ENCODE results near the gene KRTAP1-1. TPM values are rescaled to one million over a fixed set of nuclear protein-coding genes. Genes with fewer than 3 reads are reported as not detected.

The KRTAP1-1 gene
- total and polyA plus RNA-seq, 2 of the 8 experiments (the other 6 are each of a cell fraction or from before 2014, with no cell fraction given) = not detected

- no peak for TF ChIP-seq GTF2F1 (IDR thresholded peaks at IDR 0.05; ENCODE audit: borderline replicate concordance, low read depth, low read length)
- TF ChIP-seq POLR2AphosphoS5 (IDR thresholded peaks at IDR 0.05; ENCODE audit: low read depth, low read length) = no peak
- TF ChIP-seq, protein P1, sequence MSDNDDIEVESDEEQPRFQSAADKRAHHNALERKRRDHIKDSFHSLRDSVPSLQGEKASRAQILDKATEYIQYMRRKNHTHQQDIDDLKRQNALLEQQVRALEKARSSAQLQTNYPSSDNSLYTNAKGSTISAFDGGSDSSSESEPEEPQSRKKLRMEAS (IDR thresholded peaks at IDR 0.05) = no peak
- TF ChIP-seq YY1 (IDR thresholded peaks at IDR 0.05; ENCODE audit: low read depth, low read length) = no peak
- TF ChIP-seq HDAC2 (IDR thresholded peaks at IDR 0.05; ENCODE audit: borderline replicate concordance in 1 of 2, low read depth in 2 of 2, low read length in 2 of 2) = no peak
- TF ChIP-seq, protein P2, sequence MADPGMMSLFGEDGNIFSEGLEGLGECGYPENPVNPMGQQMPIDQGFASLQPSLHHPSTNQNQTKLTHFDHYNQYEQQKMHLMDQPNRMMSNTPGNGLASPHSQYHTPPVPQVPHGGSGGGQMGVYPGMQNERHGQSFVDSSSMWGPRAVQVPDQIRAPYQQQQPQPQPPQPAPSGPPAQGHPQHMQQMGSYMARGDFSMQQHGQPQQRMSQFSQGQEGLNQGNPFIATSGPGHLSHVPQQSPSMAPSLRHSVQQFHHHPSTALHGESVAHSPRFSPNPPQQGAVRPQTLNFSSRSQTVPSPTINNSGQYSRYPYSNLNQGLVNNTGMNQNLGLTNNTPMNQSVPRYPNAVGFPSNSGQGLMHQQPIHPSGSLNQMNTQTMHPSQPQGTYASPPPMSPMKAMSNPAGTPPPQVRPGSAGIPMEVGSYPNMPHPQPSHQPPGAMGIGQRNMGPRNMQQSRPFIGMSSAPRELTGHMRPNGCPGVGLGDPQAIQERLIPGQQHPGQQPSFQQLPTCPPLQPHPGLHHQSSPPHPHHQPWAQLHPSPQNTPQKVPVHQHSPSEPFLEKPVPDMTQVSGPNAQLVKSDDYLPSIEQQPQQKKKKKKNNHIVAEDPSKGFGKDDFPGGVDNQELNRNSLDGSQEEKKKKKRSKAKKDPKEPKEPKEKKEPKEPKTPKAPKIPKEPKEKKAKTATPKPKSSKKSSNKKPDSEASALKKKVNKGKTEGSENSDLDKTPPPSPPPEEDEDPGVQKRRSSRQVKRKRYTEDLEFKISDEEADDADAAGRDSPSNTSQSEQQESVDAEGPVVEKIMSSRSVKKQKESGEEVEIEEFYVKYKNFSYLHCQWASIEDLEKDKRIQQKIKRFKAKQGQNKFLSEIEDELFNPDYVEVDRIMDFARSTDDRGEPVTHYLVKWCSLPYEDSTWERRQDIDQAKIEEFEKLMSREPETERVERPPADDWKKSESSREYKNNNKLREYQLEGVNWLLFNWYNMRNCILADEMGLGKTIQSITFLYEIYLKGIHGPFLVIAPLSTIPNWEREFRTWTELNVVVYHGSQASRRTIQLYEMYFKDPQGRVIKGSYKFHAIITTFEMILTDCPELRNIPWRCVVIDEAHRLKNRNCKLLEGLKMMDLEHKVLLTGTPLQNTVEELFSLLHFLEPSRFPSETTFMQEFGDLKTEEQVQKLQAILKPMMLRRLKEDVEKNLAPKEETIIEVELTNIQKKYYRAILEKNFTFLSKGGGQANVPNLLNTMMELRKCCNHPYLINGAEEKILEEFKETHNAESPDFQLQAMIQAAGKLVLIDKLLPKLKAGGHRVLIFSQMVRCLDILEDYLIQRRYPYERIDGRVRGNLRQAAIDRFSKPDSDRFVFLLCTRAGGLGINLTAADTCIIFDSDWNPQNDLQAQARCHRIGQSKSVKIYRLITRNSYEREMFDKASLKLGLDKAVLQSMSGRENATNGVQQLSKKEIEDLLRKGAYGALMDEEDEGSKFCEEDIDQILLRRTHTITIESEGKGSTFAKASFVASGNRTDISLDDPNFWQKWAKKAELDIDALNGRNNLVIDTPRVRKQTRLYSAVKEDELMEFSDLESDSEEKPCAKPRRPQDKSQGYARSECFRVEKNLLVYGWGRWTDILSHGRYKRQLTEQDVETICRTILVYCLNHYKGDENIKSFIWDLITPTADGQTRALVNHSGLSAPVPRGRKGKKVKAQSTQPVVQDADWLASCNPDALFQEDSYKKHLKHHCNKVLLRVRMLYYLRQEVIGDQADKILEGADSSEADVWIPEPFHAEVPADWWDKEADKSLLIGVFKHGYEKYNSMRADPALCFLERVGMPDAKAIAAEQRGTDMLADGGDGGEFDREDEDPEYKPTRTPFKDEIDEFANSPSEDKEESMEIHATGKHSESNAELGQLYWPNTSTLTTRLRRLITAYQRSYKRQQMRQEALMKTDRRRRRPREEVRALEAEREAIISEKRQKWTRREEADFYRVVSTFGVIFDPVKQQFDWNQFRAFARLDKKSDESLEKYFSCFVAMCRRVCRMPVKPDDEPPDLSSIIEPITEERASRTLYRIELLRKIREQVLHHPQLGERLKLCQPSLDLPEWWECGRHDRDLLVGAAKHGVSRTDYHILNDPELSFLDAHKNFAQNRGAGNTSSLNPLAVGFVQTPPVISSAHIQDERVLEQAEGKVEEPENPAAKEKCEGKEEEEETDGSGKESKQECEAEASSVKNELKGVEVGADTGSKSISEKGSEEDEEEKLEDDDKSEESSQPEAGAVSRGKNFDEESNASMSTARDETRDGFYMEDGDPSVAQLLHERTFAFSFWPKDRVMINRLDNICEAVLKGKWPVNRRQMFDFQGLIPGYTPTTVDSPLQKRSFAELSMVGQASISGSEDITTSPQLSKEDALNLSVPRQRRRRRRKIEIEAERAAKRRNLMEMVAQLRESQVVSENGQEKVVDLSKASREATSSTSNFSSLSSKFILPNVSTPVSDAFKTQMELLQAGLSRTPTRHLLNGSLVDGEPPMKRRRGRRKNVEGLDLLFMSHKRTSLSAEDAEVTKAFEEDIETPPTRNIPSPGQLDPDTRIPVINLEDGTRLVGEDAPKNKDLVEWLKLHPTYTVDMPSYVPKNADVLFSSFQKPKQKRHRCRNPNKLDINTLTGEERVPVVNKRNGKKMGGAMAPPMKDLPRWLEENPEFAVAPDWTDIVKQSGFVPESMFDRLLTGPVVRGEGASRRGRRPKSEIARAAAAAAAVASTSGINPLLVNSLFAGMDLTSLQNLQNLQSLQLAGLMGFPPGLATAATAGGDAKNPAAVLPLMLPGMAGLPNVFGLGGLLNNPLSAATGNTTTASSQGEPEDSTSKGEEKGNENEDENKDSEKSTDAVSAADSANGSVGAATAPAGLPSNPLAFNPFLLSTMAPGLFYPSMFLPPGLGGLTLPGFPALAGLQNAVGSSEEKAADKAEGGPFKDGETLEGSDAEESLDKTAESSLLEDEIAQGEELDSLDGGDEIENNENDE (IDR thresholded peaks at IDR 0.05; ENCODE audit: insufficient replicate concordance, low read length) = no peak
- no peak for TF ChIP-seq SRF (IDR thresholded peaks at IDR 0.05; ENCODE audit: low read depth, low read length)
- TF ChIP-seq TAF7 (optimal IDR thresholded peaks at IDR 0.05; ENCODE audit: borderline replicate concordance, low read depth, low read length) = no peak
Measured at GRCh38 chr17:40993839-40994238, 47.4 kb downstream of the KRTAP1-1 start, which contains the start of gene KRTAP3-3 (continued).

Data from H1 (cell line).